NCI-H1105 treated with DMSO at 0.1 percent for 48 hours (cell line): ENCODE data around the gene TMPRSS9.

Experiments used
- DNase-seq: peaks from one replicate; lab custom pipeline; 2025; lab: John Stamatoyannopoulos, UW

TMPRSS9 gene

DNA sequence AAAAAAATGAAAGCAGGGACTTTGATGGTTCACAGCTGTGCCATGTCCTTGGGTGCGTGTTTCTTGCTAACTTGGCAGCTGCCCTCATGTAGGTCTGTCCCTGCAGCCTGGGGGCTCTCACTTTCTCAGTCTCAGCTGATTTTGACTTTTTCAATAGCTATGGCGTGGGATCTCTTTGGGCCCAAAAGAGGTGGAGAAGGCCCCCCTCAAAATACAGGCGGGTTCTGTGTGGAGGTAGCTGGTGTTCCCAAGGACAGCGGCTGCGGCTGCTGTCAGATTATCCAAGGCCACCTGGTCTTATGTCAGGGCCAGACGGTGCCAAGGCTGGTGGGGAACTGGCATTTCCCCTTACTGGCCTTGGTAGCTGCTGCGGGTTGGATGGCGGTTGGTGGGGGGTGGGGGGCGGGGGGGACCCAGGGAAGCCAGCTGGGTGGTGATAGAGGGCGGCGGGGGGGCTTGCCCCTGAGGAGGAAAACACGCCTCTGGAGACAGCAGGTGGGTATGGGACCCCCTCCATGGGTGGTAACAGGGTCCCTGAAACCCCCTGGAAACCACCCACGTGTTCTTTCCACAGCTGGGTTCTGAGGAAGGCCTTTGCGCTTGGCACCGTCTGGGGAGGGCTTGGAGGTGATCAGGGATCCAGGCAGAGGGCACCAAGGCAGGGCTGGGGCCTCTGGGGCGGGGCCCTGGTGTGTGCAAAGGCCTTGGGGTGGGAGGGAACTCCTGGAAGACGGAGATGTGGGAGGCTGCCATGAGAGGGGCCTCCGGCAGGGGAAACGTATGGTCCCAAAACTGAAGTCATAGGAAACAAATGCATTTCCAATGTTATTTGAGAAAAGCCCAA lies 63.2 kb downstream of the TMPRSS9 start:
- DNase-seq: no peak

DNA sequence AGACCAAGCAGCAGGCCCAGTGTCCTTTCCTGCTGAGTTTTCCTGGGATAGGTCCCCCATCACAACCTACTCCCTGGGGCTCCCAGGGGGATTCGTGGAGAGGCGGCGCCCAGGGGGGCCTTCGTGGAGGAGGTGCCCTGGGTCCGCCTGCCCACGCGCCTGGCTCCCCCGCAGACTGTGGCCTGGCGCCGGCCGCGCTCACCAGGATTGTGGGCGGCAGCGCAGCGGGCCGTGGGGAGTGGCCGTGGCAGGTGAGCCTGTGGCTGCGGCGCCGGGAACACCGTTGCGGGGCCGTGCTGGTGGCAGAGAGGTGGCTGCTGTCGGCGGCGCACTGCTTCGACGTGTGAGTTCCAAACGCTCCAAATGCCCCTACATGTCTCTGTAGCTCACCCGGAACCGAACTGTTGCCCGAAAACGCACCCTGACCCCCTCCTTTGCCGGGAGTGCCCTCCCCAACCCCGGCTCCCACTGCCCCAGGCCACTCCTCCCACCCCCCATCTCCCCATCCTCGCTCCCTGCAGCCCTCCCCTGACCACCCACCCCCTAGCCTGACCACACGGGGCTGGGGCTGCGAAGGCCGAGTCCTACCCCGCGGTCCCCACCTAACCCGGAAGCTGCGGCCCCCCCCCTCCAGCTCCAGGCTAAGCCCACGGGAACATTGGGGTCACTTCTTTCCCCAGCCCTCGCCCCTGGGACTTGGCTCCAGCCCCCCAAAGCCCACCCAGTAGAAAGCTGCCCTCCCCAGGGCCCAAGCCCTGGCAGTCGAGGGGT lies 64.0 kb downstream of the TMPRSS9 start:
- no peak for DNase-seq

DNA sequence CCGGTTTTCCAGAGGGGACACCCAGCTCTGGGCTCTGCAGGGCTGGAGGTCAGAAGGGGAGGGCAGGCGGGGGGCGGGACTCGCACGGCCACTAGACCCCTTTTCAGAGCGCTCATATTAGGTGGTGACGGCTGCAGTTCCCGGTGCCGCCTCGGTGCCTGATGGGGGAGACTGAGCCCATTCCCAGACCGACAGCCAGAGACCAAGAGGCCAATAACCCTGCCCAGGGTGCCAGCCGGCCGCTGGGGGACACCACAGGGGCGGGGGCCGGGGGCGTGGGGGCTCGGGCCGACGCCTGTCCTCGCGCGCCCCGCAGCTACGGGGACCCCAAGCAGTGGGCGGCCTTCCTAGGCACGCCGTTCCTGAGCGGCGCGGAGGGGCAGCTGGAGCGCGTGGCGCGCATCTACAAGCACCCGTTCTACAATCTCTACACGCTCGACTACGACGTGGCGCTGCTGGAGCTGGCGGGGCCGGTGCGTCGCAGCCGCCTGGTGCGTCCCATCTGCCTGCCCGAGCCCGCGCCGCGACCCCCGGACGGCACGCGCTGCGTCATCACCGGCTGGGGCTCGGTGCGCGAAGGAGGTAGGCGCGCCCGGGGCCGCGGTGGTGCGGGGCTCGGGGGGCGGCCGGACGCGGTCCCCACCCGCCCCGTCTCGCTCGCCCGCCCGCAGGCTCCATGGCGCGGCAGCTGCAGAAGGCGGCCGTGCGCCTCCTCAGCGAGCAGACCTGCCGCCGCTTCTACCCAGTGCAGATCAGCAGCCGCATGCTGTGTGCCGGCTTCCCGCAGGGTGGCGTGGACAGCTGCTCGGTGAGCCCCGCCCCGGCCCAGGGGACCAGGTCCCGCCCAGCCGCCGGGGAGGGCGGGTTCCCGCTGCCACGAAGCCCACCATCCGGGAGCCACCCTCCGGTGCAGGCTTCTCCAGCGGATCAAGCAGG lies 64.9 kb downstream of the TMPRSS9 start:
- no peak for DNase-seq

DNA sequence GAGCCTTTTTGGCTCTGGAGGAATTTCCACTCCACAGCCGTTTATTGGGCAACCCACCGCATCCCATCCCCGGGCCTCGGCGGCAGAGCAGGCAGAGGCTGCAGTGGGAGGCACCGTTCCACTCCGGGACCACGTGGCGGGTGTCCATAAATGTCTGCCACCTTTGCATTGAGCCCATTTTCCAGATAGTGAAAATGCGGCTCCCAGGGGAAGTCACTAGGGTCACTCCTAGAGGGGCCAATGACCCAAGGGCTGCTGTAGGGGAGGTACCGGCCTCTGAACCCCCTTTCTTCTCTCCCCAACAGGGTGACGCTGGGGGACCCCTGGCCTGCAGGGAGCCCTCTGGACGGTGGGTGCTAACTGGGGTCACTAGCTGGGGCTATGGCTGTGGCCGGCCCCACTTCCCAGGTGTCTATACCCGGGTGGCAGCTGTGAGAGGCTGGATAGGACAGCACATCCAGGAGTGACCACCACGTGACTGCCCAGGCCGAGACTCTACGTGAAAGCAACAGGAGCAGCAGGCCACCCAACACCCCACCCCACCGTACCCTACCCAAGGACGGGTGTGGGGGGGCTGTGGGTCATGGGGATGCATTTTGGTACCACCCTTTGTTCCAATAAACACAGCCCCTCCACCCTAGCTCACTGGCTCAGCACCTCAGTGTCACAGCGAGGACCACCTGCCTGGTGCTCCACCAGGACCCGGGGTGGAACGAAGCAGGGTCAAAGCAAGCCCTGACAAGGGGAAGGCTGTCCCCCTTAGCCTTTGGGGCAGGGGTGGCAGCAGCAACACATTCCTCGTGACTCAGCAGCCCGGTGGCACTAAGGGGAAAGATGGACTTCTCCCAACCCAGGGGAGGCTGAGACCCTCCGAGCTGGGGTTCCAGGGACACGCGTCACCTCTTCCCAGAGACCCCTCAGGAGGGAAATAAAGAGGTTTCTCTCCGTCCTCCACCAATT lies 65.8 kb downstream of the TMPRSS9 start:
- no peak for DNase-seq

DNA sequence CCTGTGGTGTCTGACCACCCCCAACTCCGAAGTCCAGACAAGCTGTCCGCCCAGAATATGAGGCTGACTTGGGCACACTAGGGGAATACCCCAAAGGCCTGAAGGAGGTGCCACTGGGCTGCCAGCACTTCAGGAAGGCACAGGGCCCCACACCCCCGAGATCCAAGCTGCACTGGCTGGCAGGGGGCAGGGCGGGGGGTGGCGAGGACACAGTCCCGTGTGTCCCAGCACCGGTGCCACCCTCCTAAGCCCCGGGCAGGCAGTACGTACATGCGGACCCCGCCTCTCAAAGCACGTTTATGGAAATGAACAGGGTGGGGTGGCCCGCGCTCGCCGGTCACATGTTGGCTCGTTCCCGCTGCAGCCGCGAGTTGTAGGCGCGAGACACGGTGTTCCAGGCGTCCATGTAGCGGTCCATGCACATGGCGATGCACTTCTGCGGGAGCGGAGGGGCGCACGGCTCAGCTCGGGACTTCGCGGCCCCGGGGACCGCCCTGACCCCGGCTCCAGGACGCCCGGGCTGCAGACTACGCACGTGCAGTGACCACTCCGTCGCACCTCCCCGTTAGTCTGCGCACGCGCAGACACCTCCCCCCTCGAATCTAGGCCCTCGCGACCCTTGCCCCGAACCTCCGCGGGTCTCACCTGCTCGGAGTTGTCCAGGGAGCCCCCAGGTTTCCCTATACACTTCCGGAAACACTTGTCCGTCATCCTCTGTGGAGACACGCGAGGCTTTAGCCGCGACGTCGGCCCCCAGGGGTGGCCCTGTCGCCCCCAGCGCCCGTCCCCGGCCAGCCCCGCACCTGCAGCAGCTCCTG lies 66.8 kb downstream of the TMPRSS9 start:
- no peak for DNase-seq

DNA sequence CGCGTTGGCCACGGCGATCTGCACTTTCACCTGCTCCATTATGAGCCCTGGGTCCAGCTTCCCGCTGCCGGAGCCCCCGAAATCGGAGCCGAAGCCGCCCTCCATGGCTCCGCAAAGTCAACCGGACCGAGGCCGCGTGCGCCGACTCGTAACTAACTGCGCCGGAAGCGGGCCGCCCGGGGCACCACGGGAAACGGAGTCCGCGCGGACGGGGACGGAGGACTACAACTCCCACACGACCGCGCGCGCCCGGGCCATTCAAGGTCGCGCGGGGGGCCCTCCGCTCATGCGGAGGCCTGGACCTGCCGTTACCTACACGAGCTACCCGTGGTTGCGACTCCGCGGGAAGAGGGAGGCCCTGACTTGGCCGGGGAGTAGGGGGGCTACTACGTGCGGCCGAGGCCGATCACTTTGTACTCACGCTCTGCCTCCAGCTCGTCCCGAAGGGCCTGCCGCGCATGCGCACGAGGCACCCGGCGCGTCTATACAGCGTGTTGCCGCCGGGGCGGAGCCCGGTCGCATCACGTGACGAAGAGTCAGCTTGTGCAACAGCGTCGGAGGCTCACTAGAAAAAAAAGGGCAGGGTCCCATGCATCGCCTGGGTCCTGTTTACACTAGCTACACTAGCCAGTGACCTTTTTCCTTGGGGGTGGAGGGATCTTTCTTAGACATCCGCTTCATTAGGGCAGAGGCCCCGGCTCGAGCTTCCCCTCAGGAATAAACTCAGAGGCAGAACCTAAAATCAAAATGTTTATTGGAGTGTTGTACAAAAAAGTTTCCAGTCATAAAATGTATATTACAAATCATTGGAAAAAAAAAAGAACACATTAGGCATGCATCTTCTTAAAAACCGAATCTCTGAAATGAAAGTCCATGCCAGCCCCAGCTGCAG lies 67.6 kb downstream of the TMPRSS9 start, which contains the start of gene TIMM13:
TIMM13 (minus strand) TSS at position 158 of the 892 bp plus-strand sequence; CDS start at position 105, 53 bp downstream.
- DNase-seq: peak; percentile 95

DNA sequence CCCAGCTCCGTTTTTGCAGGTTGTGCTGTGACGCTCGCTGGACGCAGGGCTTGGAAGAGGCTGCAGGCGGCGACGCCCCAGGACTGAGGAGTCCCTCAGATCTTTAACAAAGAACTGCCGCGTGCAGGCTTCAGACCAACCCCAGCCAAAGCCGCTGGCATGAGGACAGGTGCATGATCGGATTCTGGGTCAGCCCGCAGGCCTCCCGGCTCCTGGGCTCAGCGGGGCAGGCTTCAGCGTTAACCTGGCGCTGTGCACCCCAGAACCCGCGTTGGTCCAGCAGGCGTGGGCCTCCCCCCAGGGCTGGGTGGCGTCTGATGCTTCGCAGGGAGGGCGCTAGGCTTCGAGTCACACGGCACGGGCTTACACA lies 68.2 kb downstream of the TMPRSS9 start:
- peak; percentile 55 for DNase-seq

DNA sequence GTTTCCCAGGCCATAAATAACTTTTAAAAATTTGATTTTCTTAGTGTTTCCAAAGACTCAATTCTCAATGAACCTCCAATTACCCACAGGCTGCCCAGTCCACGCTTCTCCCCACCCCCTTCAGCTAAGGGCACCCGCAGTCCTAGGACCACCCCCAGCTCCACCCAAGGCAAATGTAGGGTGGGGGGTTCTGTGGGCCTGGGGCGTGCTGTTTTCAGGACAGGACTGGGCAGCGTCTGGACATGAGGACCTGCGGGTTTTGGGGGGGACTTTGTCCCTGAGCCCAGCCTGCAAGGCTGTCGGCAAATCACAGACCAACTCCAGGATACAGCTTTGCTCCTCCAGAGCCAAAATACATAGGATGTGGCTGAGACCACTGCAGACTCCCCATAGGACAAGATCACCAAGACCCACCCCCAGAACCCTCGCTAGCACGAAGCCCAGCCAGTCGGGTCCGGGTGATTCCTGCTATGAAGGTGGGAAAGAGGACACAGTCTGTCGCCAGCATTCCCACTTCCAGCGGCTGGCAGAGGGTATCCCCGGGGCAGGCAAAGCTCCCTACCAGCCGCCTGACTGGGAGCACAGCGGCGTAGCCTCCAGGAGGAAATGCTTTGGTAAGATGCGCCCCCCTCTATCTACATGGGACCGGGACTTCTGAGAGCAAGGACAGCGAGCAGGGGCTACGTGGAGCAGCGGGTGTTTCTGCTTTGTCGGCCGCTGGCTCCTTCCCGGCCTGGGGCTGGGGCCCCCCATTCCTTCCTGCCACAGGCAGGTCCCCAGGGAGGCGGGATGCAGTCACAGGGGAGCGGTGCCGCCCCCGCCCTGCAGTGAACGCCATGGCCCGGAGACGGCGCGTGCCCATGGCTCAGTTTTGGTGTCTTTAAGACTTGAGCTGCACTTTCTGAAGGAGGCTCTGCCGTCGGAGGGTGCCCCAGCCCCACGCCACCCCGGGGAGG lies 69.0 kb downstream of the TMPRSS9 start:
- peak; percentile 67 for DNase-seq

DNA sequence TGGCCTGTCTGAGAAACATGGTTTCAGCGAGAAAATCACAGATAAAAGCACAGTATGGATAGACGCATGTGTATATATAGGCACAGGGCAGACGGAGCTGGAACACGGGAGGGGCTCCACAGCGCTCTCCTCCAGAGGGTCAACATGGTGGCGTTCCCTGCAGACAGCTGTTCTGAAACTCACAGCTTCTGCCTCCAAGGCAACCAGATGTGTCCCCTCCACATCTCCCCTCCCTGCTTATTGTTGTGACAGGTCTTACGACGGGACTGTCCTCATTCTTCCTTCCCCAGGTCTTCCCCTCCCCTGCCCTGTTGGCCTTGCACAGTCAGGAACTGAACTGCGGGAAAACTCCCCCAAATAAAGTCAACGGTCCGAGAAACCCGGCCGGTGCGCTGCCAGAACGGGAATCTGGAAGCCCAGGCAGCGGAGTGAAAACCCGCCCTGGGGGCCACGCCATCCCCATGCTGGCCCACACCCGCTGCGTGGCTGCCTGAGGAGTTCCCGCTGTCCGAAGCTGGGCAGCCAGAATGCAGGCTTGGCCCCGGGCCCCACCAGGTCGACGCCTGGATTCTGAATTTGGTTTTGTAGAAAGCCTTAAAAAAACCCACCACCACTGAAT lies 70.0 kb downstream of the TMPRSS9 start:
- DNase-seq: no peak

DNA sequence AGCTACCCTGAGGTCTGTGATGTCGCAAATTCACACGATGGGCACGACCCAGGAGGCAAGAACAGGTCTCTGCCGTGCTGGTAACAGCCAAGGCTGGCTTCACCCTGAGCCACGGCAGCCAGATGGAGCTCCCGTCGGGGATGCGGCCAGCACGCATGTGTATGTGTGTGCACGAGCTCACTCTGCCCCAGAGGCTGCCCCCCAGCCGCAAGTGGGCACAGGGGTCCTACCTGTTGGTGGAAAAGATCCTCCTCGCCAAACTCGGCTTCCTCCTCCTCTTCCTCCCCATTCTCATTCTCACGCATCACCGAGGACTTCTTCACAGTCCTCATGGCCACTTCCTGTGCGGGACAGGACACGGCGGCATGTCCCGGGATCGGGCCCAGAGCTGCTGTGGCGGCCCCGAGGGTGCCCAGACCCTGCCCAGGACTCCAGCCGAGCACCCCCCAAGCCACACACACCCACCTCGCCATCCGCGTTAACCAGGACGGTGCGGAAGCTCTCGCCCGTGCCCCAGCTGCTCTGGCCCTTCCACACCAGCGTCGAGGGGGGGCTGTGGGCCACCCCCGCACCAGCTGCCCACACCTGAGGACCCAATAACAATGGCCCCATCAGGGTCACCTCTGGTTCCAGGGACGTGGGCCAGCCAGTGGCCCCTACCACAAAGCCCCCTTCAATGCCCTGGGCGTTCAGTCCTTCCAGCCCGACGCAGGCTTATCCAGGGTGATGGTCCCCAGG lies 71.4 kb downstream of the TMPRSS9 start:
- no peak for DNase-seq

DNA sequence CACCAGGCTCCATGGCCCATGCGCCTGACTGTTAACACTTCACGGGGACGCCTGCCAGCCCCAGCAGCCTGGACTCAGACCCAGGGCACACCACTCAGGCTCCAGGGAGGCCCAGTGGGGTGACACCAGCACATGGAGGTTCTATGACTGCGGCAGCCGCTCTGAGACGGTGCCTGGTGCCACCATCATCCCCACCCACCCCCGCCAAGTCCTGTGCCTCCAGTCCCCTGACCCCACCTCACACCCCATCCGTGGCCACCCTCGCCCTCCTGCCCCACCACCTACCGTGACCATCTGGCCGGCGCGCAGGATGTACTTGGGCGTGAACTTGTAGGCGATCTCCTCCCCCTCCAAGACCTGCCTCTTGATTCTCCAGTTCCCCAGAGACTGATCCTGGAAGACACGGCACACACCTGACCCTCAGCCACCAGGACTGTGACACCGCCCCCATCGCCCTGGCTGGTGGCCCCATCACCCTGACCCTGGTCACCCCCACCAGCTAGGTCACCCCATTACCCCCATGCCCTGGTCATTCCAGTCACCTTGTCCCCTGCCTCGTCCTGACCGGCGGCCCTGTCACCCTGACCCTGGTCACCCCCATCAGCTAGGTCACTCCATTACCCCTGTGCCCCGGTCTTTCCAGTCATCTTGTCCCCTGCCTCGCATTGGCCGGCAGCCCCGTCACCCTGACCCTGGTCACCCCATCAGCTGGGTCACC lies 72.2 kb downstream of the TMPRSS9 start:
- no peak for DNase-seq

DNA sequence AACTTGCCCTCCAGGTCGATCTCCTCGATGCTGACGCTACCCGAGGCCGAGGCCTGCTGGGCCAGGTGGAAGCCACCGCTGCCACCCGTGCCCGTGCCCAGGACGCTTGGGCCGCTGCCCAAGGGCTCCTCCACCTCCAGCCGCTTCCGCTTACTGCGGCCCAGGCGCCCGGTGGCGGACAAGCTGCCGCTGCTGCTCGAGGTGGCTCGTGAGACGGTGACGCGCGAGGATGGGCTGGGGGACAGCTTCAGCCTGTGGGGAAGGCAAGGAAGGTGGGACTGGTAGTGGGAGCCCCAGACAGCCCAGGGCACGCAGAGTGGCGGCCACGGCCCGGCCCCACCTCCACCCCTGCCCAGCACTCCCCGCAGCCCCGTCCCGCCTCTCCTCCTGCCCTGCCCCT lies 73.8 kb downstream of the TMPRSS9 start:
- DNase-seq: no peak

DNA sequence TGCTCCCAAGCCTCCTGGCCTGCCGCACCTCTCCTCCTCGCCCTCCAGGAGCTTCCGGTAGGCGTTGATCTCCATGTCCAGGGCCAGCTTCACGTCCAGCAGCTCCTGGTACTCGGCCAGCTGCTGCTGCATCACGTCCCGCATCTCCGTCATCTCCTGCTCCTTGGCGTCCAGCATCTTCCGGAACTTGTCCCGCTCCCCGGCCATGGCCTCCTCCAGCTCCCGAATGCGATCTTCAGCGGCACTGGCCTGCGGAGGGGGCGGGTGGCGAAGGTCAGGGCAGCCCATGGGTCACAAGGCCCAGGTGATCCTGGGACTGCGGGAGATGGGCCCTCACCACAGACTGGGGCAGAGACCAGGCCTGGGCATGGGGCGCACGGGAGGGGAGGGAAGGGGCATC lies 74.2 kb downstream of the TMPRSS9 start:
- DNase-seq: no peak

DNA sequence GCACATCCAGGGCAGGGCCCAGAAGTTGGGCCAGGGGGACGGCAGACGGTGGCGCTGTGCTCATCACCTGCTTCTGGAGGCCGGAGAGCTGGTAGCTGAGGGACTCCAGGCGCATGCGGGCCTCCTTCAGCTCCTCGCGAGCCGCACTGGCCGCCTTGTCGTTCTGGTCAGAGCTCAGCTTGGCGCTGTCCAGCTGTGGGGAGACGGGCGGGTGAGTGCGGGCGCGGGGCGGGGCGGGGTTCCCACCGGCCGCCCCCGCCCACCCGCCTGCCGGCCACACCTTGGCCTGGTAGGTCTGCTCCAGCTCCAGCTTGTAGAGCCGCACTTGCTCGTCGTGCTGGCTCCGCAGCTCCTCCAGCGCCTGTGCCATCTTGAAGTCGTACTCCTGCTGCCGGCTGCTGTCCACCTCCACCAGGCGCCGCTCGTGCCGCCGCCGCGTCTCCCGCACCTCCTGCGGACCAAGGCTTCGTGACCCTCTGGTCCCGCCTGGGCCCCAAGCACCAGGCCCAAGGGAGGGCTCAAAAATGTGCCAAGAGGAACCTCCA lies 74.7 kb downstream of the TMPRSS9 start:
- DNase-seq: no peak

DNA sequence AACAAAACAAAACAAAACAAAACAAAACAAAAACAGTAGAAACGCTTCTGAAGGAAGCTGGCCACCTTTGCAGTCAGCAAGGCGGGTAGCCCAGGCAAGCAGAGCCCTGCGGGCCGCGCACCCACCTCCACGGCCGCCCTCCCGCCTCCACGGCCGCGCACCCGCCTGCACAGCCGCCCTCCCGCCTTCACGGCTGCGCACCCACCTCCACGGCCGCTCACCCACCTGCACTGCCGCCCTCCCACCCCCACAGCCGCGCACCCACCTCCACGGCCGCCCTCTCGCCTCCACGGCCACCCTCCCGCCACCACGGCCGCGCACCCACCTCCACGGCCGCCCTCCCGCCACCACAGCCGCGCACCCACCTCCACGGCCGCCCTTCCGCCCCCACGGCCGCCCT lies 76.3 kb downstream of the TMPRSS9 start:
- no peak for DNase-seq

DNA sequence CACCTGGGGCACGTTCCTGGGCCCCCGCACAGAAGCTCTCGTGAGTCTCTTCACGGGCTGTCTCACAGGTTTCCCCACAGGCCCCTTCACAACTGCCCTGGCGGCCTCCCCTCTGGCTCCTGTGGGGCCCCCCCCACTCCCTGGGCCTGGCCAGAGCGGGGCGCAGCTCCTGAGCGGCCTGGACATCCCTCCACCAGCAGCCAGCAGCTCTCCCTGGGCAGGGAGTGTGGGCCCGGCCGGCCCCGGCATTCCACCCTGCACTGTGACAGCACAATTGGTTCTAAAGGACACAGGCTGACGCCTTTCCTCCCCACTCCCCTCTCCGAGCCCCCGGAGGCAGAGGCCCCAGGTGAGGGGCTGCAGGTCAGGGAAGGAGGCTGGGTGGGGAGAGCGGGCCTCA lies 76.9 kb downstream of the TMPRSS9 start:
- no peak for DNase-seq
